Small intestine (tissue), 7 donors: Measurements from ENCODE around the gene ARID3A. TPM values are rescaled to one million over a fixed set of nuclear protein-coding genes. Genes with fewer than 3 reads are reported as not detected.
A peak's percentile ranks its signal among the peaks of the same experiment; 100 is the strongest.

Experiments used
- DNase-seq, 2 donors: peaks; one replicate each; pipeline versions ENCODE4 v3.0.0 to v3.0.0-alpha.2; 2013
- FAIRE-seq: peaks from 2 replicates; lab custom pipeline; 2012; peaks lifted over from hg19 to GRCh38; lab: Jason Lieb, UNC
- H3K27ac ChIP-seq, 3 donors: one replicate each; pipeline ENCODE4 v1.5.1; 2013; ENCODE audit warnings: low read length in 2 of 3, mild to moderate bottlenecking in 2 of 3, control low read depth in 1 of 3, inconsistent platforms in 1 of 3, low read depth in 1 of 3, moderate library complexity in 1 of 3
- H3K27me3 ChIP-seq, 3 donors: one replicate each; pipeline ENCODE4 v1.6.1; 2013; ENCODE audit warnings: low read length in 3 of 3, inconsistent platforms in 1 of 3; ENCODE audit not compliant: control insufficient read depth in 3 of 3, insufficient read depth in 3 of 3
- H3K36me3 ChIP-seq, 3 donors: one replicate each; pipeline ENCODE4 v1.6.1; 2013; ENCODE audit warnings: low read length in 3 of 3, inconsistent platforms in 1 of 3, low read depth in 1 of 3, mild to moderate bottlenecking in 1 of 3, moderate library complexity in 1 of 3; ENCODE audit not compliant: control insufficient read depth in 3 of 3, insufficient read depth in 2 of 3
- H3K4me1 ChIP-seq, 3 donors: one replicate each; pipeline ENCODE4 v1.6.1; 2013; ENCODE audit warnings: low read length in 2 of 3, inconsistent platforms in 1 of 3, low read depth in 1 of 3, mild to moderate bottlenecking in 1 of 3, moderate library complexity in 1 of 3; ENCODE audit not compliant: control insufficient read depth in 3 of 3, insufficient read depth in 2 of 3
- H3K4me3 ChIP-seq, 3 donors: one replicate each; pipeline ENCODE4 v1.5.1; 2013; ENCODE audit warnings: low read length in 3 of 3, control low read depth in 1 of 3, inconsistent platforms in 1 of 3, low read depth in 1 of 3, mild to moderate bottlenecking in 1 of 3, moderate library complexity in 1 of 3
- H3K9me3 ChIP-seq, 2 donors: one replicate each; pipeline ENCODE4 v1.6.1; 2013; ENCODE audit warnings: low read depth in 1 of 2, low read length in 1 of 2; ENCODE audit not compliant: control insufficient read depth in 2 of 2, insufficient read depth in 1 of 2
- WGBS, 3 donors: extraction: QIAGEN DNeasy Blood & Tissue Kit; methylation state at CpG; one replicate each; pipeline ENCODE4 v1.1.7; 2013; 5-methylcytosine and 5-hydroxymethylcytosine counted together
- polyA plus RNA-seq, 4 donors: library from polyadenylated mRNA; stranded (reverse) in 3 of 4; unstranded in 1 of 4; fragments of 200-250 nt in 3 of 4; fragments of 120-200 nt in 1 of 4; gene quantifications; one replicate each; pipeline versions ENCODE4 v1.2.1 to v1.2.3, GENCODE V29; 2013
- donor health status: healthy with polysubstance abuse.
- donor health status: control.
- donor health status: control.
- donor health status: Bipolar disorder and iron deficiency.
- donor health status: healthy.

The ARID3A gene
- polyA plus RNA-seq, 4 donors = 1.3 to 242 (median 4.8) TPM

DNA sequence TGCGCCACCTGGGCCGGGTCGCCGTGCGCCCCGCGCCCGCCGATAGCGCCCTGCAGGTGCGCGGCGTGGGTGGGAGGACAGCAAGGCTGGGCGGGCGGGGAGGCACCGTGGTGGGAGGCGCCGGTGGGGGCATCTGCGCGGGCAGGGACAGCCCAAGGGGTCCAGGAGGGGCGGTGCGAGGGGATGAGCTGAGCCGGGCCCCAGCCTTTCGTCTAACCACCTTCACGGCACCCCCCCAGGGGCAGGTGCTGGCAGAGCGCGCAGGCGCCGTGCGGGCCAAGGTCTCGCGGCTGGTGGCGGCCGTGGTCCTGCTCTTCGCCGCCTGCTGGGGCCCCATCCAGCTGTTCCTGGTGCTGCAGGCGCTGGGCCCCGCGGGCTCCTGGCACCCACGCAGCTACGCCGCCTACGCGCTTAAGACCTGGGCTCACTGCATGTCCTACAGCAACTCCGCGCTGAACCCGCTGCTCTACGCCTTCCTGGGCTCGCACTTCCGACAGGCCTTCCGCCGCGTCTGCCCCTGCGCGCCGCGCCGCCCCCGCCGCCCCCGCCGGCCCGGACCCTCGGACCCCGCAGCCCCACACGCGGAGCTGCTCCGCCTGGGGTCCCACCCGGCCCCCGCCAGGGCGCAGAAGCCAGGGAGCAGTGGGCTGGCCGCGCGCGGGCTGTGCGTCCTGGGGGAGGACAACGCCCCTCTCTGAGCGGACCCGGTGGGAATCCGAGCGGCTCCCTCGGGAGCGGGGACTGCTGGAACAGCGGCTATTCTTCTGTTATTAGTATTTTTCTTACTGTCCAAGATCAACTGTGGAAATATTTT lies 5.6 kb upstream of the ARID3A start:
- H3K4me3 ChIP-seq = peak overlapping the region in 2 of 3 donors; percentile 23 to 51
- peak in 1 of 2 donors; percentile 78 for DNase-seq
- no peaks in the 10 kb centered on the region for H3K9me3 ChIP-seq
- 1% methylated on average over 53 to 84 of the region's 84 CpGs for WGBS, 3 donors
- no peak for FAIRE-seq
- peaks cover 0 to 11% (median 0%) of the 10 kb centered on the region in 3 donors for H3K36me3 ChIP-seq
- peaks cover 12 to 43% (median 31%) of the 10 kb centered on the region in 3 donors for H3K27me3 ChIP-seq
- H3K4me1 ChIP-seq = peaks cover 0 to 48% (median 0%) of the 10 kb centered on the region in 3 donors
- no peak overlapping the region for H3K27ac ChIP-seq

DNA sequence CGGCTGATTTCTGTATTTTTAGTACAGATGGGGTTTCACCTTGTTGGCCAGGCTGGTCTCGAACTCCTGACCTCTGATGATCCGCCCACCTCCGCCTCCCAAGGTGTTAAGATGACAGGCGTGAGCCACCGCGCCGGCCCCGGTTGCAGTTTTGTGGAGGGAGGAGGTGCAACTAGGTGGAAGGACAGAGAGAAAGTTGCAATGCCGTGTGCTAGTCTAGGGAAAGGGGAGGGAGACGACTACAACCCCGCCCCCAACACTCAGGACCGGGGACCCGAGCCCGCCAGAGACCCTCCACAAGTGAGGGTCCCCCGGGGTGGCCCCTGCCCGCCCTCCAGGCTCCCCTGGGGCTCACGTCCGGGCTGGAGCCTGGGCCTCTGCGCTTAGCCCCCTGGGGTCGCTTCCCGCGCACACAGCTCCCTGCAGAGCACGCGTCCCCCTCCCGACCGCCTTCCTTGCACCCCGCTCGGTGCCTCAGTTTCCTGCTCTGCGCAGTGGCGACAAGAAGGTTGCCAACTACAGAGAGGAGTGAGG lies 1.2 kb upstream of the ARID3A start:
- Histone ChIP-seq H3K36me3 (peaks cover 0 to 33% (median 0%) of the 10 kb centered on the region in 3 donors), H3K27ac (peak overlapping the region in 2 of 3 donors; percentile 86 to 91), H3K4me3 (peak overlapping the region; percentile 77 to 99 (median 88)), H3K4me1 (peaks cover 0 to 29% (median 0%) of the 10 kb centered on the region in 3 donors), H3K27me3 (peaks cover 1 to 12% (median 6%) of the 10 kb centered on the region in 3 donors), H3K9me3 (no peaks in the 10 kb centered on the region)
- peak in 1 of 2 donors; percentile 65 for DNase-seq
- FAIRE-seq = no peak
- WGBS, 3 donors = 7 to 10% (median 7%) methylated on average over 28 to 31 of the region's 31 CpGs

DNA sequence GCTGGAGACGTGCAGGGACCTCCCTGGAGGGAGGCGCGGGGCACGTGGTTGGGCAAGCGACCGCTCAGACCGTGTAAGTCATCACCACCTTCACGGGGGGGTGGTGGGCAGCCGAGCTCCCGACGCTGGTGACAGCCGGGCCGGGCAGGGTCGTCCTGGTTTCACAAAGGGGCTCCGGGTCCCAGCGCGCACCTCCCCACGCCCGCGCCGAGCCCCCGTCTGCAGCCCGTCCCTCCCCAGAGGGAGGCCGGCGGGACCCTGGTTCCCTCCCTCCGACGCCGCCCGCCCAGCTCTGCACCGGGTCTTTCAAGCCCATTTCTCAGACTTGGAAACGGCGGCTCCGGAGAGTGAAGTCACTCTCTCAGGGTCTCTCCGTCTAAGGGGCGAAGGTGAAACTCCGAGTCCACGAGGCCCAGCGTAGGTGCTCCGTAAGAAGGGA lies 729 bp upstream of the ARID3A start:
- H3K36me3 ChIP-seq = peaks cover 0 to 38% (median 0%) of the 10 kb centered on the region in 3 donors
- WGBS, 3 donors = 0 to 1% (median 1%) methylated on average over 29 to 39 of the region's 39 CpGs
- no peaks in the 10 kb centered on the region for H3K9me3 ChIP-seq
- H3K27ac ChIP-seq = peak overlapping the region; percentile 55 to 91 (median 86)
- DNase-seq (no peak), FAIRE-seq (no peak)
- peak overlapping the region; percentile 77 to 99 (median 88) for H3K4me3 ChIP-seq
- H3K4me1 ChIP-seq = peaks cover 0 to 31% (median 0%) of the 10 kb centered on the region in 3 donors
- peaks cover 0 to 9% (median 1%) of the 10 kb centered on the region in 3 donors for H3K27me3 ChIP-seq

DNA sequence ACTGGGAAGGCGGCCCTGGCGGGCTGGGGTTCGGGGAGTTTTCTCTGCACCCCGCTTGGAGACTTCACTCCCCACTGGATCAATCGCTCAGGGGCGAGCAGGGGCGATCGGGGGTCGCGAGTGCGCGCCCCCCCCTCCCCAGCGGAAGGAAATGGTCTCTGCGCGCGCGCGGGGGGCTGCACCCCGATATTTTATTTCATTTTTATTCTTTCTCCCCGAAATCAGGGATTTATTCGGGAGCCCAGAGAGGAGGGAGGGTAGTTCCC lies 421 bp downstream of the ARID3A start:
- 0 to 2% (median 1%) methylated on average over 19 to 21 of the region's 21 CpGs for WGBS, 3 donors
- FAIRE-seq (no peak), DNase-seq (no peak)
- no peaks in the 10 kb centered on the region for H3K9me3 ChIP-seq
- peaks cover 0 to 30% (median 0%) of the 10 kb centered on the region in 3 donors for H3K4me1 ChIP-seq
- peaks cover 0 to 1% (median 0%) of the 10 kb centered on the region in 3 donors for H3K27me3 ChIP-seq
- H3K4me3 ChIP-seq = peak overlapping the region; percentile 77 to 99 (median 88)
- peaks cover 0 to 49% (median 0%) of the 10 kb centered on the region in 3 donors for H3K36me3 ChIP-seq
- peak overlapping the region; percentile 60 to 99 (median 85) for H3K27ac ChIP-seq

DNA sequence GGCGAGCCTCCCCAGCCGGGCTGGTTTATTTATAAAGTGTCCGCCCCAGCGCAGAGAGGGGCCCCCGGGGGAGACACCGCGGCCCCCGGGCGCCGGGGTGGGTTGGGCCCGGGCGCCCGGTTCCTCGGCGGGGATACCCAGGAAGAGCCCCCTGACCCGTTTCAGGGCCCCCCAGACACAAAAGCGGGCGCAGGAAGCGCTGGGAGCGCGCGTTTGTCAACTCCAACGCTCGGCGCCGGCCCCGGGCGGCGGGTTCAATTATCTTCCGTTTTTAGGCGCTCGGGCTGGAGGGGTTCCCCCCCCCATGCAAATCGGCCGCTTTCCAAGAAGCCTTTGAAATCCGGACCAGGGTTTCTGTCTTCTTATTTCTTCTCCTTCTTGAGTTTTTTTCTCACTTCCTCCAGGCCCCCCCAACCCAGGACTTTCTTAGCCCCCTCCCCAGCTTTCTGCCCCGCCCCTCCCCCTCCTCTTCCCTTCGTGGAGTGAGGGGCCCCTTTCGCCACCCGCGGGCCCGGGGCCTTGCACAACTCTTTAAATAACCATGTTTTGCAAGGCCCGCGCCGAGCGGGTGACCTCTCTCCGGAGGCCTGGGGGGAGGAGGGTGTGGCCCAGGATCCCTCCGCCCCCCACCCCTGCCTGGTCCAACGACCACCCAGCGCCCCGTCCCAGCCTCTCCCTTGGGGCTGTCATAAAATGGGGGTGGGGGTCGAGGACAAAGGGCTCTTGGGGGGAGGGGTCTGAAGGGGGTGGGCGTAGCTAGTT lies 935 bp downstream of the ARID3A start:
- Histone ChIP-seq H3K36me3 (peaks cover 0 to 54% (median 0%) of the 10 kb centered on the region in 3 donors), H3K9me3 (no peaks in the 10 kb centered on the region), H3K27ac (peak overlapping the region; percentile 60 to 99 (median 85)), H3K4me1 (peaks cover 0 to 30% (median 0%) of the 10 kb centered on the region in 3 donors), H3K27me3 (no peaks in the 10 kb centered on the region), H3K4me3 (peak overlapping the region; percentile 77 to 99 (median 88))
- 1% methylated on average over 47 to 52 of the region's 52 CpGs for WGBS, 3 donors
- FAIRE-seq (no peak), DNase-seq (peak; percentile 27 to 88)

DNA sequence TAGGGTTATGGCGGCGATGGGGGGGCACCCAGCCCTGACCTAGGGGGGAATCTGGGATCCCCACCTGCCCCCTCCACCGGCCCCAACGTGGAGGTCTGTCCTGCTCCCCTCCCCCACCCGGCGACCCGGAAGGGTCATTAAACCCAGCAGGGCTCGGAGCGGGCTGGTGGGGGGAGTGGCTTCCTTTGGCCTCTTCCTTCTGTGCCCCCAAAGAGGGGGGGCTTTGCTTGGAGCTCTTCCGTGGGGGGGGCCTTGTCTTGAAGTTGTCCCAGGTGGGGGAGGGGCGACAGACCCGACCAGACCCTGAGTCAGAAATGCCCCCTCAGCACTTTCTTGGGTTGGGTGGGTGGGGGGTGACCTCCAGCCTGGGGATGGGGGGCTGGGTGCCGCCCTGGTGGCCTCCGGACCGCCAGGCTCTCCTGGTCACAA lies 1.5 kb downstream of the ARID3A start:
- H3K4me1 ChIP-seq = peaks cover 0 to 32% (median 0%) of the 10 kb centered on the region in 3 donors
- FAIRE-seq (no peak), DNase-seq (peak in 1 of 2 donors; percentile 81)
- H3K36me3 ChIP-seq = peaks cover 0 to 60% (median 0%) of the 10 kb centered on the region in 3 donors
- H3K9me3 ChIP-seq = no peaks in the 10 kb centered on the region
- H3K27ac ChIP-seq = peak overlapping the region in 2 of 3 donors; percentile 42 to 99
- peak overlapping the region; percentile 77 to 99 (median 88) for H3K4me3 ChIP-seq
- 8 to 25% (median 13%) methylated on average over 10 to 15 of the region's 15 CpGs for WGBS, 3 donors
- no peaks in the 10 kb centered on the region for H3K27me3 ChIP-seq

DNA sequence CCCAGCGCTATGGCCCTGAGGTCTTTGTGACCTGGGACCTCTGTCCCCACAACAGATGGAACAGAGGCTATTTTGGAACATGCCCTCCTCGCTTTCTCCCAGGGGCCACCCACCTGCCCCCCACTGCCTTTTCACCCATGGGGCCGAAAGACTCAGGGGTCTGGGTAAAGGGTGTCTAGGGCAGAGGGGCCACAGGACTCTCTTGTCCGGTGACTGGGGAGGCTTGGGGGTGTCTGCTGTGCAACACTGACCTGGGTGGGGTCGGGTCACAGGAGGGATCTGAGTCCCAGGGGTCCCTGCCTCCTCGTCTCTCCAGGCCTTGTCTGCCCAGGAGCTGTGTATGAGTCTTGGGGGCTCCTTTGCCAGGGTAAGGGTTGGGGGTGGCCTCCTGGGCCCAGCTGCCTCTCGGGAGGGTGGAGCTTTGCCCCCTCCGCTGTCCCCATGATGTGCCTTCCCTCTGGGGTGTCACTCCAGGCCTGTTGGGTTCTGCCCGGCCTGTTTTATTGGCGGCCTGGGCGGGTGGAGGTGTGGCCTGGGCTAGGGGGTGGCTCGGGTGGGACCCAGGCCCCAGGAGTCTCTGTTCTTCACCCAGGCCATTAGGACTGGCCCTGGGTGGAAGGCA lies 2.1 kb downstream of the ARID3A start:
- Histone ChIP-seq H3K36me3 (peaks cover 0 to 66% (median 0%) of the 10 kb centered on the region in 3 donors), H3K9me3 (no peaks in the 10 kb centered on the region), H3K4me1 (peaks cover 0 to 38% (median 3%) of the 10 kb centered on the region in 3 donors), H3K27ac (peak overlapping the region in 1 of 3 donors; percentile 99), H3K4me3 (peak overlapping the region in 1 of 3 donors; percentile 99), H3K27me3 (no peaks in the 10 kb centered on the region)
- 70 to 83% (median 73%) methylated on average over 12 of the region's 12 CpGs for WGBS, 3 donors
- DNase-seq (peak in 1 of 2 donors; percentile 90), FAIRE-seq (no peak)
